ENCODE results near the gene C1QTNF7.

C1QTNF7 gene

GRCh38 chr4:15451866-15452765 lies 24.3 kb downstream of the C1QTNF7 start:
- DNase-seq (ENCODE audit: extremely low spot score, insufficient read length, low read depth) (no peak), FAIRE-seq (no peak)

- FAIRE-seq, result no peak
Observed at GRCh38 chr4:15455290-15455689, 27.5 kb downstream of the C1QTNF7 start.

DNA sequence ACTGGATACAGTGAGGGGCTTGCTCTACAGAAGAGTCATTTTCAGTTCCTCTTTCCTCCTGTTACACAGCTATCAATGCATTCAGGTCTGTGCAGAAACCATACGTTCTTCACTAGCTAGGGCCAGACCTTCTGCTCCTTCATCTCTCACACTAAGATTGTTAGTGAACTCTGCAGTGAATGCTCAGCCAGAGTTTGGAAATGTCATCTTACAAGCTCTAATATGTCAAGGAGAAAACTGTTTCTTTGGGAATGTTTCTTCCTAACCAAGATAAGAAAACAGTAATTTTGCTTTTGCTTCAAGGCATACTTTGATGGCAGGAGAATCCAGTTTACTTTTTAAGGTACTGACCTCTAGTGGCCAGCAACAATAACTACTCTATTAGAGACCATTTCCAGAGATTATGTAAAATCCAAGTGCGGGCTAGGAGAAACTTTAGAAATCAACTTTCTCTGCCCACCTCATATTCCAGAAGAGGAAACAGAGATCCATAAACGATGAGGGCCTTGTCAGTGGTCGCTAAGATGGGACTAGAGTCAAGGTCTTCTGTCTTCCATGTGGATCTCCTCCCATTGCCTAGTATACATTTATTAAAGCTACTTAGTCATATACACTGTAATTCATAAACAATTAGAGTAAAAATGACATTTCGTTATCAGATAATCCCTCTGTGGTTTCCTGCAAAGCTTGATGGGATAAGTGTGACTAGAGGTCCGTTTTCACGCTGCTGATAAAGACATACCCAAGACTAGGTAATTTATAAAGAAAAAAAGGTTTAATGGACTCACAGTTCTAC lies 29.8 kb downstream of the C1QTNF7 start:
- DNase-seq (ENCODE audit: extremely low spot score, insufficient read length, low read depth), result no peak

More at GRCh38 chr4:15455290-15455689, 27.5 kb downstream of the C1QTNF7 start:
- no peak for DNase-seq (ENCODE audit: extremely low spot score, insufficient read length, low read depth)

GRCh38 chr4:15458616-15459015 lies 30.8 kb downstream of the C1QTNF7 start:
- DNase-seq (ENCODE audit: extremely low spot score, insufficient read length, low read depth) (no peak), FAIRE-seq (no peak)

More for the DNA sequence above, 29.8 kb downstream of the C1QTNF7 start:
- FAIRE-seq, result peak; percentile 81

GRCh38 chr4:15459706-15460105 lies 31.9 kb downstream of the C1QTNF7 start:
- no peak for DNase-seq (ENCODE audit: extremely low spot score, insufficient read length, low read depth)
- no peak for FAIRE-seq

DNA sequence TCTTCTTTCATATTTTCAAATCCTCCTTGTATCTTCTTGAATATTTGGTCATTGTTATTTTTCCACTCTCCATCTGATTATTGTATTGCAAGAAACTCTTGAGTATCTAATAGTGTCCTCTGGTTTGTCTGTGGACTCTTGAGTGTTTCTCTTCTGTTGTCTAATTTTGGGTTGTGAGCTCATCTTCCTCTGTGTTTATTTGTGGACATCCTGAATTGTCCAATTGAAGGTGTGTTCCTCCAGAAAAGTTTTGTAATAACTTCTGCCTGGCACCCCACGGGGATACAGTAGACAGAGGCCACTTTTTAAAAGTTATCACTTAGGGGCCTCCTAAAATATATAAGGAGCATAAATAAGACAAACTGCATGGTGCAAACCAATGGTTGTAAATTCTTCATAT lies 38.8 kb downstream of the C1QTNF7 start:
- FAIRE-seq (no peak), DNase-seq (ENCODE audit: extremely low spot score, insufficient read length, low read depth) (no peak)

GRCh38 chr4:15469402-15470127 lies 41.7 kb downstream of the C1QTNF7 start, which contains the start of gene CC2D2A:
TSS of gene CC2D2A (plus strand) at chr4:15469882. CDS start at chr4:15475933, 6,051 bp downstream.
- peak; percentile 24 for FAIRE-seq

DNA sequence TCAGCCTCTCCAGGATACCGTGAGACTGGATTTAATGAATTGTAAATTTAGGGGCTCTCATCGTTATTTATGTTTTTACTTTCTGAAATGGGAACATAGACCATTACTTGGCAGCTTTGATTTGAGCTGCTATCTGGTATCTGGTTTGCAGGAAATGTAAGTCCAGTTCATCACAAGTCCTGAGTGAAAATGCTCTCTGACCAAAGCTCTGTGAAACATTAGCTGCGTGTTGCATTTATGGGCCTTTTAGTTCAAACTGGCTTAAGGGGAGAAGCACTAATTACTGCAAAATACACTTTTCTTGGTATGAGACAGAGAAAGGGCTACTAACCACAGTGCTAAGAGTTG lies 42.3 kb downstream of the C1QTNF7 start:
- DNase-seq (ENCODE audit: extremely low spot score, insufficient read length, low read depth) (no peak), FAIRE-seq (no peak)

More at GRCh38 chr4:15469402-15470127, 41.7 kb downstream of the C1QTNF7 start, which contains the start of gene CC2D2A:
- DNase-seq (ENCODE audit: extremely low spot score, insufficient read length, low read depth), result no peak

GRCh38 chr4:15476396-15476795 lies 48.6 kb downstream of the C1QTNF7 start:
- DNase-seq (ENCODE audit: extremely low spot score, insufficient read length, low read depth) (no peak), FAIRE-seq (no peak)

DNA sequence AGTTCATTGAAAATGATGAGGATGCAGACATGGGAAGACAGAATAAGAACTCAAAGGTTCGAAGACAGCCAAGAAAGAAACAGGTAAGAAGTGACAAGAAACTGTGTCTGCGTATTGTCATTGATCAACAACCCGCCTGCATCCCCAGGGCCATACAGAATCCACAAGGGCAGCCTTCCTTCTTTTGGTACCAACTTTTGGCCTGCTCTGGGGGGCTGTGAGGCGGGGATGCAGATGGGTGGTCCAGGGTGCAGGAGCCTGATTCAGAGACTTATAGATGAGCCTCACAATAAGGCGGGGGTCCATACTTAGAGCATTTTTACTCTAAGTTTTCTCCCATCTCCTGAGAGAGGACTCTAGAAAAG lies 50.9 kb downstream of the C1QTNF7 start:
- no peak for FAIRE-seq

GRCh38 chr4:15479089-15479912 lies 51.5 kb downstream of the C1QTNF7 start:
- no peak for DNase-seq (ENCODE audit: extremely low spot score, insufficient read length, low read depth)
- peak; percentile 66 for FAIRE-seq

More for the DNA sequence above, 50.9 kb downstream of the C1QTNF7 start:
- no peak for DNase-seq (ENCODE audit: extremely low spot score, insufficient read length, low read depth)

DNA sequence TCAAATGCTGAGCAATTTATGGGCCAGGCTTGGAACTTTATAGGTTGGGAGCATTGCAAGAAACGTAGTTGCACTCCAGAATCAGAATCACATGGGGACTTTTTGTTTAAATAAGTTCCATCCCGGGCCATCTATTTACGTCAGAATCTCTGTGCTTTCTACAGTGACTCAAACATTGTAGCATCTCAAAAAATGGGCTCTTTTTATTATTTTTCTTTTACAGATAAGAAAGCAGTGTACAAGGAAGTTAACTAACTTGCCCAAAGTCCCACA lies 52.0 kb downstream of the C1QTNF7 start:
- DNase-seq (ENCODE audit: extremely low spot score, insufficient read length, low read depth), result no peak
- FAIRE-seq, result no peak

GRCh38 chr4:15481961-15482745 lies 54.3 kb downstream of the C1QTNF7 start:
- DNase-seq (ENCODE audit: extremely low spot score, insufficient read length, low read depth) (no peak), FAIRE-seq (no peak)

- FAIRE-seq, result no peak
Observed at GRCh38 chr4:15482842-15483241, 55.0 kb downstream of the C1QTNF7 start.

DNA sequence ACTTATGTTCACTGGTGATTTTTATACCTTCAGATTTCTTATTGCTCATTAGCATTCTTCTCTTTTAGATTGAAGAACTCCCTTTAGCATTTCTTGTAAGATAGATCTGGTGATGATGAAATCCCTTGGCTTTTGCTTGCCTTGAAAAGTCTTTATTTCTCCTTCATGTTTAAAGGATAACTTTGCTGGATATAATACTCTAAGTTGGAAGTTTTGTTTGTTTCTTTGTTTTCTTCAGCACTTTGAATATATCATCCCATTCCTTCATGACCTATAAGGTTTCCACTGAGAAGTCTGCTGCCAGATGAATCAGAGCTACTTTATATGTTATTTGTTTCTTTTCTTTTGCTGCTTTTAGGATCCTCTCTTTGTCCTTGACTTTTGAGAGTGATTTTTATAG lies 60.3 kb downstream of the C1QTNF7 start:
- FAIRE-seq (no peak), DNase-seq (ENCODE audit: extremely low spot score, insufficient read length, low read depth) (no peak)

More at GRCh38 chr4:15482842-15483241, 55.0 kb downstream of the C1QTNF7 start:
- DNase-seq (ENCODE audit: extremely low spot score, insufficient read length, low read depth), result no peak

GRCh38 chr4:15488658-15489470 lies 61.0 kb downstream of the C1QTNF7 start:
- no peak for DNase-seq (ENCODE audit: extremely low spot score, insufficient read length, low read depth)
- FAIRE-seq, result no peak

DNA sequence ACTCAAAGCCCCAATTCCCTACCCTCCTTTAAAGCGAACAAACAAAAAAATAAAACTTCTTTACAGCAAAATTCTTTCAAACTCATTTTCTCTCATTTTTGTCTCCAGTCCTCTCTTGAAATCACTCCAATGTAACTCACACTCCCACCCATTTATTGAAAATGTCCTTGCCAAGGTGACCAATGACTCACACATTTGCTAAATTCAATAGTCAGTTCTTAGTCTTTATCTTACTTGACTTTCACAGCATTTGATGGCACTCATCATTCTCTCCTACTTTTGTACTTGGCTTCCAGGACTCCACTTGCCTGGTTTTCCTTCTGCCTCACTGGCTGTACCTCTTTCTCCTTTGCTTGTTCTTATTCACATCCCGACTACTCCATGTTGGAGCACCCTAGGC lies 61.7 kb downstream of the C1QTNF7 start:
- no peak for DNase-seq (ENCODE audit: extremely low spot score, insufficient read length, low read depth)
- FAIRE-seq, result no peak

- FAIRE-seq, result no peak
Observed at GRCh38 chr4:15493411-15493810, 65.6 kb downstream of the C1QTNF7 start.

More at GRCh38 chr4:15493411-15493810, 65.6 kb downstream of the C1QTNF7 start:
- DNase-seq (ENCODE audit: extremely low spot score, insufficient read length, low read depth), result no peak

All from GM18507 (cell line).